Inferior parietal cortex (tissue), 1 donor: ENCODE measurements around the gene UVRAG.
A peak's percentile ranks its signal among the peaks of the same experiment; 100 is the strongest.

Experiments
- DNase-seq: peaks from one replicate; pipeline ENCODE4 v3.0.0-alpha.2; 2016; ENCODE audit errors: extremely low spot score

UVRAG gene

GRCh38 chr11:76147106-76147740, 332.2 kb downstream of the UVRAG start:
- DNase-seq: no peak

DNA sequence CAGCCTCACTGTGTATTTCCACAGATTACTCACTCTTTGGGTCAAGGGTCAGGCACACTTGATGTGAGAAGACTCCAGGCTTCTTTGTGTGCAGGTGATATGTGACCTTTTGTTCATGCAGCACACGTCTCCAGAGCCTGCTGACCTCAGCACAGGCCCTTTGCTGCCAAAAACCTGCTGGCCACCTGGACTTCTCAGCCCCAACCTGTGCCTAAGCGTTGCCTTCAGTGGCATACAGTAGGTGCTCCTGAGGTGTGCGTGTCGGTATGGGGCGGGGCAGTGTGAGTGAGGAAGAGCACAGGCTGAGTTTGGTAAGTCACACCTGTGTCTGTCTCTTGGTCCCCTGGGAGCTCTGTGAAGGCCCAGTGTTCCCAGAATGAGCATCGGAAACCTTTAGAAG, 333.2 kb downstream of the UVRAG start:
- no peak for DNase-seq

- no peak for DNase-seq
Measured at GRCh38 chr11:76148941-76149613, 334.1 kb downstream of the UVRAG start.

DNA sequence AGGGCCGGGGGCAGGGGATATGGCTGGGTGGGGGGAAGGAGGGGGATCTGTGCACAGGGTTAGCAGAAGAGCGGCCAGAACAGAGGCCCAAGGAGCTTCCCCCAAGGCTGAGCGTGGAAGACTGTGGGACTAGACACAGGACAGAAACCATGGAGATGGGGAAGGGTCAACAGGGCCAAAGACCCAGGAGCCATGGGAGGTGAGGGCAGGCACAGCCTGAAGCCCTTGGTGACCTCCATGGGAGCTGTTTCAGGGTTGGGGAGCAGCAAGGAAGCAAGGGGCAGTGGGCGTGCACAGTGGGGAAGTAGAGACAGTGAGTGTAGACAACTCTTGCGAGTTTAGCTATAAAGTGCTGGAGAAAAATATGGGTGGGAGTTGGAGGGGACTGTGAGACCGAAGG, 334.7 kb downstream of the UVRAG start:
- no peak for DNase-seq

GRCh38 chr11:76150141-76150540, 335.1 kb downstream of the UVRAG start:
- no peak for DNase-seq

GRCh38 chr11:76151556-76152085, 336.6 kb downstream of the UVRAG start:
- no peak for DNase-seq

DNA sequence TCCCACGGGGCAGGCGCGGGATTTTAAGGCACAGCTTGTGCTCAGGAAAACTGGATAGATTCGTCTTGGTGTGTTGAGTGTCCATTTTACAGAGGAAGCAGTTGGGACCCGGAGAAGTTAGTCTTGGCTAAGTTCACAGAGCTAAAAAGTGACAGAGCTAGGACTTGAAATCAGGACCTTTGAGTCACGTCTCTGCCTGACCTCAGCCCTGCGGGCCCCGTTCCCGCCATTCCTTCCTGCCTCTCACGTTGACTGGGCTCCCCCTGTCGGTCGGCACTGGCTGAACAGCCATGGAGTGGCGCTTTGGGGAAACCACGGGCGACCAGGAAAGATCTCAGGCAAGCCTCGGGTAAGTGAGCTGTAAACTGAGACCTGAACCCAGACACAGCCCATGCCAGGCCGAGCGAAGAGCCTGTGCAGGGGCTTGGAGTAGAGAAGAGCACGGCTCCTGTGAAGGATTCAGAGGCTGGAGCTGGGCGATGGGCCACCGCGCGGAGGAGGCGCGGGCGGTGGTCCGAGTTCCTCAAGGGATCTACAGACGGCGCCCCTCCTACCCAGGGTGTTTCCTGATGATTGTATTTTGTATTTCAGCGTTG, 337.2 kb downstream of the UVRAG start:
- DNase-seq: peak; percentile 89

GRCh38 chr11:76152741-76153570, 337.9 kb downstream of the UVRAG start:
- no peak for DNase-seq

GRCh38 chr11:76153571-76153923, 338.5 kb downstream of the UVRAG start:
- DNase-seq: no peak

- no peak for DNase-seq
Measured at GRCh38 chr11:76155500-76156227, 340.7 kb downstream of the UVRAG start.

- DNase-seq: no peak
Measured at GRCh38 chr11:76156971-76157427, 342.0 kb downstream of the UVRAG start.

DNA sequence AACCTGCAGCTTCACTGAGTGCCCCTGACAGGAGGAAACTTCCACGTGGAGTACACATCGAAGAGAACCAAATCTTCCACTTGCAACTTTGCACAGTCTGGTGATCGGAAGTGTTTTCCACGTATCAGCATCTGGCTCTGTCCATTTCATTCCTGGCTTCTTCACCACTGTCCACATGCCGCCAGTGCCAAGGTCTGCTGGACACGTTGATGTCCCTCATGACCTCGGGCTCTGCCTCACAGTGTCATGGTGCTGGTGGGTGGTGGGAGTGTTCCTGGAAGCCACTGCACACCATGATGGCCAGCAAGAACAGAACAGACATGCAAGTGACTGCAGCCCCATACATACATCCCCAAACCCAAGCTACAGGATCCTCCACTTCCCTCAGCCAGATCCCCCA, 342.9 kb downstream of the UVRAG start:
- no peak for DNase-seq

DNA sequence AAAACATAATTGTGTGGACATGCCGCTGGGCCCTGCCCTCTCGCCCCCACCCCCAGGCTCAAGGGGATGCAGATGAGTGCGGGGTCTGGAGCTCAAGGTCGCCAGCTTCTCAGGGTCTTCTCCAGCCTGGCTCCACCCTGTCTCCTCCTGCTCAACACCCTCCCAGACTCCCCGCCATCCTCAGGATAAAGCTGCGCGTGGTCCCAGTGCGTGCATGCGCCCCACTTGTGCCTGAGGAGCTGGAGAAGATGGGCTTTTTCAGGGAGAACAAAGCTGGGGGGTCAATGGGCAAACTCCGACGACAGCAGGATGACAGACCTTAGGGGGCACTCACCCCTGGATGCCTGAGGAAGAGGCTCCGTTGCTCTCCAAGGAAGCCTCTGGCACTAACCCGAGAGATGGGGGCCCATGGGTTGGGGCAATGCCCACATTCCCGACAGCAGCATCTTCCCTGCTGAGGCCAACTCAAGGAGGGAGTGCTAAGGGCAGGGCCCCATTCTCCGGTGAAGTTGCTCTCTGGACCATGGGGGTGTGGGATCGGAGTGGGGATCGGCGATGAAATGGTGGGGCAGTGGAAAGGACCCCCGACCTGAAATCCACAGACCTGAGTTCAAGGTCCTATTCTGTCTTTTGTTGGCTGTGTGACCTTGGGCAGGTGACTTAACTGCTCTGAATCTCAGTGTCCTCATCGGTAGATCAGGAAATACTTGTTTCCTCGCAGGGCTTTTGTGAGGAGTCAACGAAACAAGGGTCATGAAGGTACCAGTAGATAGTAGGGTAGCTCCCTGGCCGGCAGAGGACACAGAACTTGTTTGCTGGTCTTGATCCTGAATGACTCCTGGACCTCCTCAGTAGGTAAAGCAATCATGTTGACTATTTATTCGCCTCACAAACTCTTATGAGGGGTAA, 343.6 kb downstream of the UVRAG start:
- no peak for DNase-seq

- no peak for DNase-seq
Measured at GRCh38 chr11:76159303-76159937, 344.4 kb downstream of the UVRAG start.

DNA sequence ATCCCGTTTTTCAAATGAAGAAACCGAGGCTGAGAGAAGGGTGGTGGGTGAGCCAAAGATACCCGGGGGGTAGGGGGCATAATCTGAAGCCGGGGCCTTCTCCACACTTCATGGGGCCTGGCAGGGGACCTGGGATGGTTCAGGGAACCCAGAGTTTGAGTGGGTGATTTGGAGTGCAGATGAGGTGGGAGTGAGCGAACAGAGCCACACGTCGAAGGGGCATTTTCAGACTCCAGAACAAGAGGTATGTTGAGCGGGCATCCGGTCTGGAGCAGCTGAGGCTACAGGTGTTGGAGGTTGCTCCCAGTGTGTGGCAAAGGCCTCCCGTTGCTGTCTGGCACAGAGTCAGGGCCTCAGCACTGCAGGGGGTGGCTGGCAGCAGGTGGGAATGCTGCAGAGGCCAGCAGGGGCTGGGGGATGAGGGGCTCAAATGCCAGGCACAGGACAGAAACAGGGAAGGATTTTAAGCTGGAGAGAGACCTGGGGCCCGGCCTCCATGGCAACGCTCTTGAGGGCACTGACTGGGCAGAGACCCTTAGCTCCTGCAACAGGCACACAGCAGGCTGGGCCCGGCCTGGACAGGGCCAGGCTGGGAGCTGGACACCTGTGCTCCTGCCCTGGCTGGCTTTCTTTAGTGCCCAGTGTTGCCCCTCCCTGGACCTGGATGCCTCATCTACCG, 345.1 kb downstream of the UVRAG start:
- no peak for DNase-seq

- no peak for DNase-seq
Measured at GRCh38 chr11:76160856-76161255, 345.8 kb downstream of the UVRAG start.

GRCh38 chr11:76161261-76161961, 346.4 kb downstream of the UVRAG start:
- DNase-seq: no peak
